OCI-LY3 (cell line): ENCODE measurements around the gene MED15.
"Not testable (repeated sequence)": the region's sequence is repeated elsewhere in the genome, so short reads cannot be mapped to it uniquely, and the experiment has no call there.

ENCODE experiments used
- EZH2phosphoT487 ChIP-seq: fragments of 200-600 bp; shearing (Covaris generic); IDR thresholded peaks from 2 replicates; pipeline ENCODE4 v1.6.1; 2018; ENCODE audit warnings: antibody characterized with exemption, mixed run types, low read depth
- TF ChIP-seq, protein P1 (sequence below): fragments of 200-600, 300-600 bp; sonication (generic); IDR thresholded peaks from 2 replicates; pipeline ENCODE4 v1.5.1; 2014; ENCODE audit warnings: antibody characterized with exemption, low read length, low read depth

DNA sequence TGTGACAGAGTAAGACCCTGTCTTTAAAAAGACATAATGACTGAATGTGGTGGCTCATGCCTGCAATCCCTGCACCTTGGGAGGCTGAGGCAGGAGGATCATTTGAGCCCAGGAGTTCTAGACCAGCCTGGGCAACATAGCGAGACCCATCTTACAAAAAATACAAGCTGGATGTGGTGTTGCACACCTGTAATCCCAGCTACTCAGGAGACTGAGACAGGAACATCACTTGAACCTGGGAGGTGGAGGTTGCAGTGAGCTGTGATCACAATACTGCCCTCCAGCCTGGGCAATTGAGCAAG, 112.4 kb downstream of the MED15 start:
- TF ChIP-seq, protein P1, sequence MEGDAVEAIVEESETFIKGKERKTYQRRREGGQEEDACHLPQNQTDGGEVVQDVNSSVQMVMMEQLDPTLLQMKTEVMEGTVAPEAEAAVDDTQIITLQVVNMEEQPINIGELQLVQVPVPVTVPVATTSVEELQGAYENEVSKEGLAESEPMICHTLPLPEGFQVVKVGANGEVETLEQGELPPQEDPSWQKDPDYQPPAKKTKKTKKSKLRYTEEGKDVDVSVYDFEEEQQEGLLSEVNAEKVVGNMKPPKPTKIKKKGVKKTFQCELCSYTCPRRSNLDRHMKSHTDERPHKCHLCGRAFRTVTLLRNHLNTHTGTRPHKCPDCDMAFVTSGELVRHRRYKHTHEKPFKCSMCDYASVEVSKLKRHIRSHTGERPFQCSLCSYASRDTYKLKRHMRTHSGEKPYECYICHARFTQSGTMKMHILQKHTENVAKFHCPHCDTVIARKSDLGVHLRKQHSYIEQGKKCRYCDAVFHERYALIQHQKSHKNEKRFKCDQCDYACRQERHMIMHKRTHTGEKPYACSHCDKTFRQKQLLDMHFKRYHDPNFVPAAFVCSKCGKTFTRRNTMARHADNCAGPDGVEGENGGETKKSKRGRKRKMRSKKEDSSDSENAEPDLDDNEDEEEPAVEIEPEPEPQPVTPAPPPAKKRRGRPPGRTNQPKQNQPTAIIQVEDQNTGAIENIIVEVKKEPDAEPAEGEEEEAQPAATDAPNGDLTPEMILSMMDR, result not testable (repeated sequence)
- not testable (repeated sequence) for TF ChIP-seq EZH2phosphoT487
